Breast epithelium (tissue), 4 donors: ENCODE measurements around the gene F11. TPM values are rescaled to one million over a fixed set of nuclear protein-coding genes. Genes with fewer than 3 reads are reported as not detected.
"Not testable (repeated sequence)": the region's sequence is repeated elsewhere in the genome, so short reads cannot be mapped to it uniquely, and the experiment has no call there.

Experiments used
- DNase-seq, 2 donors: peaks; one replicate each; pipeline ENCODE4 v3.0.0-alpha.2; 2019; ENCODE audit warnings: low spot score in 2 of 2
- H3K27ac ChIP-seq, 2 donors: fragments of 200-600 bp; sonication (generic) in 1 of 2; one replicate each; pipeline ENCODE4 v1.5.1; 2016 to 2019; ENCODE audit warnings: mild to moderate bottlenecking in 1 of 2
- H3K27me3 ChIP-seq, 2 donors: fragments of 200-600 bp; sonication (generic) in 1 of 2; one replicate each; pipeline versions ENCODE4 v1.5.1 to v1.6.0; 2017 to 2019; ENCODE audit warnings: control low read depth in 1 of 2, mild to moderate bottlenecking in 1 of 2
- H3K36me3 ChIP-seq: fragments of 200-600 bp; one replicate; pipeline ENCODE4 v1.5.1; 2019
- H3K4me1 ChIP-seq, 2 donors: fragments of 200-600 bp; sonication (generic); one replicate each; pipeline ENCODE4 v1.5.1; 2016 to 2019; ENCODE audit warnings: control low read depth in 1 of 2
- H3K4me3 ChIP-seq, 3 donors: fragments of 200-600 bp; sonication (generic); 1 replicate in 2 of 3; 2 replicates in 1 of 3; pipeline ENCODE4 v1.5.1; 2016 to 2019; ENCODE audit warnings: mild to moderate bottlenecking in 3 of 3, moderate library complexity in 2 of 3
- H3K9me3 ChIP-seq, 2 donors: fragments of 200-600 bp; sonication (generic) in 1 of 2; one replicate each; pipeline ENCODE4 v1.5.1; 2016 to 2019; ENCODE audit warnings: control low read depth in 1 of 2
- POLR2A ChIP-seq: fragments of 450-650 bp; IDR thresholded peaks from one replicate; pipeline ENCODE4 v1.6.1; 2016; ENCODE audit warnings: antibody characterized with exemption, mild to moderate bottlenecking, moderate library complexity
- POLR2AphosphoS5 ChIP-seq, 3 donors: sonication (generic); formaldehyde crosslinking; IDR thresholded peaks; one replicate each; pipeline ENCODE4 v1.6.1; 2017; ENCODE audit warnings: antibody characterized with exemption in 3 of 3
- intact Hi-C: fragments of 100-400 bp; cut with DNase I; formaldehyde crosslinking; loops from one replicate; pipeline ENCODE4 v1.15.1; 2023; ENCODE audit warnings: low total_unique reads
- total RNA-seq, 3 donors: library from RNA; depleted of rRNA; stranded (reverse); fragments of >200 nt; gene quantifications; one replicate each; pipeline ENCODE4 v1.1.0, GENCODE V29; 2016
- TF ChIP-seq, protein P1 (sequence below), 3 donors: fragments of 450-650 bp; IDR thresholded peaks; one replicate each; pipeline ENCODE4 v1.5.1; 2016 to 2017; ENCODE audit warnings: antibody characterized with exemption in 3 of 3, mild to moderate bottlenecking in 3 of 3, moderate library complexity in 3 of 3

Gene F11
- total RNA-seq, 3 donors from 2014 or later = not detected

DNA sequence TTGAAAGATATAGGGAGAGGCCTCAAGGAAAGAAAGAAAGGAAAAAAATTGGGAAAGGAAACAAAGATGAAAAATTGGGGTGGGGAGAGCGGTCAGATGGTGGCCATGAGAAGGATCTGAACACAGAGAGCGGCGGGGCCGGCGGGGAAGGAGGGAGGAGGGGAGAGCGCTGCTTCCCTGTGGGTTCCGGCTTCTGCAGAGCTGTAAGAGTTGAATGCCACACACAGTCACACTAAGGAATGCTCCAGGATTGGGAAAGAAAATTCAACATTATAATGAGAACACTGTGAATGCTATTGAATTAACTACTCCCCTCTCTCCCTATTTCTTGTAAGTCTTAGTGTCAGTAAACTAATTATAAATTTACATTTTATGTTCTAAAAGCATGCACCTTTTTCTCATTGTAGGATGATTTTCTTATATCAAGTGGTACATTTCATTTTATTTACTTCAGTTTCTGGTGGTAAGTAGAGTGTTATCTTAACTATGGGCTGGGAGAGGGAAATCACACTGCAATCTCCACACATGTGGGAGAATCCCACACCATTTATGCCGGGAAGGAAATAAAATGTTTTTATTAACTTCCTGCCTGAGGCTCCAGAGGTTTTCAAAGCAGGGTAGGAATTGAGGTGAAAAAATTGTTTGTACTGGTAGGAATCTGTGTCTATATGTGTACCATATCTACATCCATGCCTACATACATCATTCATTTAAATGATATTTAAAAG, 904 bp downstream of the F11 start:
- no peak for DNase-seq
- intact Hi-C loops = no loop called here
- no peak for TF ChIP-seq POLR2AphosphoS5 (IDR thresholded peaks at IDR 0.05)
- TF ChIP-seq, protein P1, sequence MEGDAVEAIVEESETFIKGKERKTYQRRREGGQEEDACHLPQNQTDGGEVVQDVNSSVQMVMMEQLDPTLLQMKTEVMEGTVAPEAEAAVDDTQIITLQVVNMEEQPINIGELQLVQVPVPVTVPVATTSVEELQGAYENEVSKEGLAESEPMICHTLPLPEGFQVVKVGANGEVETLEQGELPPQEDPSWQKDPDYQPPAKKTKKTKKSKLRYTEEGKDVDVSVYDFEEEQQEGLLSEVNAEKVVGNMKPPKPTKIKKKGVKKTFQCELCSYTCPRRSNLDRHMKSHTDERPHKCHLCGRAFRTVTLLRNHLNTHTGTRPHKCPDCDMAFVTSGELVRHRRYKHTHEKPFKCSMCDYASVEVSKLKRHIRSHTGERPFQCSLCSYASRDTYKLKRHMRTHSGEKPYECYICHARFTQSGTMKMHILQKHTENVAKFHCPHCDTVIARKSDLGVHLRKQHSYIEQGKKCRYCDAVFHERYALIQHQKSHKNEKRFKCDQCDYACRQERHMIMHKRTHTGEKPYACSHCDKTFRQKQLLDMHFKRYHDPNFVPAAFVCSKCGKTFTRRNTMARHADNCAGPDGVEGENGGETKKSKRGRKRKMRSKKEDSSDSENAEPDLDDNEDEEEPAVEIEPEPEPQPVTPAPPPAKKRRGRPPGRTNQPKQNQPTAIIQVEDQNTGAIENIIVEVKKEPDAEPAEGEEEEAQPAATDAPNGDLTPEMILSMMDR (IDR thresholded peaks at IDR 0.05) = no peak
- TF ChIP-seq POLR2A = no peak
- Histone ChIP-seq H3K4me3 (no peak overlapping the region), H3K36me3 (no peaks in the 10 kb centered on the region), H3K27me3 (no peaks in the 10 kb centered on the region), H3K27ac (no peak overlapping the region), H3K9me3 (no peaks in the 10 kb centered on the region), H3K4me1 (no peaks in the 10 kb centered on the region)

DNA sequence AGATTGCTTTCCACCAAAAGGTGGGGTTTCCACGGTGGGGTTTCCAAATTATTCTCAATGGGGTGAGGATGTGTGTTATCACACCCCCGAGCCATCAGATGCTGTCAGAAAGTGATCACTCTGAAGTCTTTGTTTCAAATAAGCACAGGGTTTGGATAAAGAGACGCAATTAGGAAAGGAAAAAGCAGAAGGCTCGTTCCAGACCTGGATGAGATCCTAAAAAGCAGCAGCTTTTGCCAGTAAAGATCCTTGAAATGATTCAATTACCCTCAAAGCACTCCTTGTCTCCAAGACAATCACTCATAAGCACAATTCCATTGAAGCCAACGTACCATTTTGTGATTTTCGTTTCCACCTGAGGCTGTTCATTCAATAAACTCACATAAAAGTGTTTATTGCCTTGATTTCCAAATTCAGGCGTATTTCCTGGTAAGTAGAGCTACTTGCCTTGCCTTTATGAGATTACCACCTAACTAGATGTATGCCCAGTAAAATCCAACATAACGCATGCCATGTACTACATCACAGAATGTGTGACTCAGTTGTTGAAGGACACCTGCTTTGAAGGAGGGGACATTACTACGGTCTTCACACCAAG, 5.2 kb downstream of the F11 start:
- H3K4me3 ChIP-seq = no peak overlapping the region
- TF ChIP-seq POLR2AphosphoS5 (IDR thresholded peaks at IDR 0.05) (no peak), POLR2A (no peak)
- TF ChIP-seq, protein P1 (IDR thresholded peaks at IDR 0.05) = no peak
- no peak overlapping the region for H3K27ac ChIP-seq
- H3K36me3 ChIP-seq = no peaks in the 10 kb centered on the region
- intact Hi-C loops = no loop called here
- no peaks in the 10 kb centered on the region for H3K4me1 ChIP-seq
- no peaks in the 10 kb centered on the region for H3K9me3 ChIP-seq
- DNase-seq = no peak
- H3K27me3 ChIP-seq = no peaks in the 10 kb centered on the region

DNA sequence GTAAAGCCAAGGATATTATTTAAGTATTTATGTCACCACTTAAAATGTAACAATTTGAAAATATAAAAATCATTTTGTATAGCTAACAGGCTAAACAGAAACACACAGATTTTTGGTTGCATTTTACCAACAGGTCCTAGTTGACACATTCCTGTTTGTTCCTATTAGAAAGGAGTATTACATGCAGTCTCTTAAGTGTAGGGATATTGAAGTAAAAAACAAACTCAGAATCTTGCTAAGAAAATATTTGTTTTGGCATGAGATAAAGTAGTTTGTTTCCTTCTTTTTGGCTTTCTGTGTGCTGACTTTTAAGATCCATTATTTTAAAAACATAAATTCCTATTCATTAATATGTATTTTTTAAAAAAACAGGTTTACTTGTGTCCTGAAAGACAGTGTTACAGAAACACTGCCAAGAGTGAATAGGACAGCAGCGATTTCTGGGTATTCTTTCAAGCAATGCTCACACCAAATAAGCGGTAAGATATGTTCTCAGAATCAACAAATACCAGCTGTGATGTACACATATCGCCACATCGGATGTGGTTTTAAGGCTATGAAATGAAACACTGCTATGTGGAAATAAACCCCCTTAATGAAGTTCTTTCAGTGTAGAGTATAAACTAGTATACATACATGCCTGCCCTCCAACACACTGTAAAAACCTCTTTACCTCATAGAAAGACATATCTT, 6.9 kb downstream of the F11 start:
- Histone ChIP-seq H3K4me3 (no peak overlapping the region), H3K36me3 (no peaks in the 10 kb centered on the region), H3K9me3 (no peaks in the 10 kb centered on the region), H3K27ac (no peak overlapping the region), H3K27me3 (no peaks in the 10 kb centered on the region), H3K4me1 (no peaks in the 10 kb centered on the region)
- intact Hi-C loops = no loop called here
- TF ChIP-seq, protein P1 (IDR thresholded peaks at IDR 0.05) = no peak
- TF ChIP-seq POLR2A (no peak), POLR2AphosphoS5 (IDR thresholded peaks at IDR 0.05) (no peak)
- DNase-seq = no peak

DNA sequence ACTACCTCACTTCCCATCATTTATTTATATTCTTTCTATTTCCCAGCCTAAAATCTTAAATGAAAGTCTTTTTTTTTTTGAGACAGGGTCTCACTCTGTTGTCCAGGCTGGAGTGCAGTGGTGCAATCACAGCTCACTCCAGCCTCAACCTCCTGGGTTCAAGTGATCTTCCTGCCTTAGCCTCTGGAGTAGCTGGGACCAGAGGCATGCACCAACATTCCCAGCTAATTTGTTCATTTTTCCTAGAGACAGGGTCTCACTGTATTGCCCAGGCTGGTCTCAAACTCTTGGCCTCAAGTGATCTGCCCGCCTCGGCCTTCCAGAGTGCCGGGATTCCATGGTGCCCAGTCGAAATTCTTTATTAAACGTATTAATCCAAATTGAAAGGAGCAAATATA, 7.4 kb downstream of the F11 start:
- H3K36me3 ChIP-seq, H3K27me3 ChIP-seq, H3K27ac ChIP-seq, H3K4me3 ChIP-seq, DNase-seq, intact Hi-C loops, H3K9me3 ChIP-seq, H3K4me1 ChIP-seq: not testable (repeated sequence)

DNA sequence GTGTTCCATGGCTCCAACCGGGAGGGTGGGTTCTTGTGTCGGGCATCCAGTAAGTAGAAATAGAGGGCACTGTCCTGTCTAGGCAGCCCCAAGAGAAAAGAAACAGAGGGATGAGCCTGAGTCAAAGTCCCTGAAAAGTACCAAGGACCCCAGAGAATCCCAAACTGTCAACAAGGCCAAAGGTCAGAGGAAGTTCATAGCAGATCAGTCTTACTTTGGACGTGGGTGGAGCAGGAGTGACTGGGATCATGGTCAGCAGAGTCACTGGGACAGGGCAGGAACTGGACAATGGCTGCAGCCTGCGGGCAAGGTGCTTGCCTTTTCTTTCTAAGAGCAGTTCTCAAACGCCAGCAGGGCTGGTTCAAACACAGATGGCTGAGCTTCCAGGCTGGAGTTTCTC, 17.3 kb downstream of the F11 start:
- TF ChIP-seq POLR2AphosphoS5 (IDR thresholded peaks at IDR 0.05) (no peak), POLR2A (no peak)
- TF ChIP-seq, protein P1 (IDR thresholded peaks at IDR 0.05) = no peak
- intact Hi-C loops = no loop called here
- H3K4me3 ChIP-seq = no peak overlapping the region
- H3K9me3 ChIP-seq = no peaks in the 10 kb centered on the region
- no peaks in the 10 kb centered on the region for H3K27me3 ChIP-seq
- H3K4me1 ChIP-seq = no peaks in the 10 kb centered on the region
- H3K36me3 ChIP-seq = no peaks in the 10 kb centered on the region
- DNase-seq = no peak
- no peak overlapping the region for H3K27ac ChIP-seq
